SU-DHL-6 (cell line): Measurements from ENCODE around the gene SELENOF.

Experiments
- EZH2phosphoT487 ChIP-seq: fragments of 200-600 bp; sonication (generic), shearing (Covaris generic); conservative IDR thresholded peaks from 2 replicates; pipeline ENCODE4 v1.6.1; 2018; ENCODE audit warnings: mild to moderate bottlenecking, antibody characterized with exemption, low read length, moderate library complexity, mixed read lengths
- TF ChIP-seq, protein P1 (sequence below): fragments of 200-600 bp; sonication (generic); IDR thresholded peaks from one replicate; pipeline ENCODE4 v1.5.1; 2017; ENCODE audit warnings: antibody characterized with exemption, mild to moderate bottlenecking, low read length, moderate library complexity; ENCODE audit not compliant: insufficient read depth, poor library complexity, severe bottlenecking

DNA sequence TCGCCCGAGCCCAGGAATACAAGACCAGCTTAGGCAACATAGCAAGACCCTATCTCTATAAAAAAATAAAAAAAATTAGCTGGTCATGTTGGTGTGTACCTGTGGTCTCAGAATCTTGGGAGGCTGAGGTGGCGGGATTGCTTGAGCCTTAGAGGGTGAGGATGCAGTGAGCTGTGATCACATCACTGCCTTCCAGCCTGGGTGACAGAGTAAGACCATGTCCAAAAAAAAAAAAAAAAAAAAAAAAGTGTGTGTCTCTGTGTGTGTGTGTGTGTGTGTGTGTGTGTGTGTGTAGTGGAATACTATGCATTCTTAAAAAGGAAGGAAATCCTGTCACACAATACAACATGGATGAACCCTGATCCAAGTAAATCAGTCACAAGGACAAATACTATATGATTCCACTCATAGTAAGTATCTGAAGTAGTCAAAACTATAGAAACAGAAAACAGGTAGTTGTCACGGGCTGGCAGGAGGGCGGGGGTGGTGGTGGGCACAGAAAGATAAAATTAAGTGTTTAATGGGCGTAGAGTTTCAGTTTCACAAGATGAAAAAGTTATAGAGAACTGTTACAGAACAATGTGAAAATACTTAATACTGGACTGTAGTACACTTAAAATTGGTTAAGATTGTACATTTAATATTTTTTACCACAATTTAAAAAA is 47.8 kb downstream of the SELENOF start:
- TF ChIP-seq, protein P1, sequence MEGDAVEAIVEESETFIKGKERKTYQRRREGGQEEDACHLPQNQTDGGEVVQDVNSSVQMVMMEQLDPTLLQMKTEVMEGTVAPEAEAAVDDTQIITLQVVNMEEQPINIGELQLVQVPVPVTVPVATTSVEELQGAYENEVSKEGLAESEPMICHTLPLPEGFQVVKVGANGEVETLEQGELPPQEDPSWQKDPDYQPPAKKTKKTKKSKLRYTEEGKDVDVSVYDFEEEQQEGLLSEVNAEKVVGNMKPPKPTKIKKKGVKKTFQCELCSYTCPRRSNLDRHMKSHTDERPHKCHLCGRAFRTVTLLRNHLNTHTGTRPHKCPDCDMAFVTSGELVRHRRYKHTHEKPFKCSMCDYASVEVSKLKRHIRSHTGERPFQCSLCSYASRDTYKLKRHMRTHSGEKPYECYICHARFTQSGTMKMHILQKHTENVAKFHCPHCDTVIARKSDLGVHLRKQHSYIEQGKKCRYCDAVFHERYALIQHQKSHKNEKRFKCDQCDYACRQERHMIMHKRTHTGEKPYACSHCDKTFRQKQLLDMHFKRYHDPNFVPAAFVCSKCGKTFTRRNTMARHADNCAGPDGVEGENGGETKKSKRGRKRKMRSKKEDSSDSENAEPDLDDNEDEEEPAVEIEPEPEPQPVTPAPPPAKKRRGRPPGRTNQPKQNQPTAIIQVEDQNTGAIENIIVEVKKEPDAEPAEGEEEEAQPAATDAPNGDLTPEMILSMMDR, result no peak
- no peak for TF ChIP-seq EZH2phosphoT487
